H1 (cell line): ENCODE data around the gene TTC24. TPM values are rescaled to one million over a fixed set of nuclear protein-coding genes. Genes with fewer than 3 reads are reported as not detected.

Experiments
- CTCF ChIA-PET: fragments of 300-600 bp; sonication (Branson Sonifier 250); formaldehyde crosslinking; loops from one replicate; lab custom pipeline; 2021; ENCODE audit not compliant: partially characterized antibody; lab: Charles Lee
- POLR2A ChIA-PET: fragments of 300-600 bp; sonication (Branson Sonifier 250); formaldehyde crosslinking; loops from one replicate; lab custom pipeline; 2021; ENCODE audit warnings: inconsistent platforms; ENCODE audit not compliant: partially characterized antibody; lab: Charles Lee
- DNase-seq, 2 experiments: peaks; one replicate each; pipeline versions ENCODE4 v3.0.0 to v3.0.0-alpha.2; 2010 to 2022; ENCODE audit warnings: low spot score in 2 of 2, low read depth in 1 of 2, mixed read lengths in 1 of 2
- FAIRE-seq: peaks from 2 replicates; lab custom pipeline; 2011; peaks lifted over from hg19 to GRCh38; lab: Jason Lieb, UNC
- H2AFZ ChIP-seq: 2 replicates; pipeline ENCODE4 v1.8.1; 2012; ENCODE audit warnings: low read length, inconsistent platforms
- H2AK5ac ChIP-seq: 2 replicates; pipeline ENCODE4 v1.6.1; 2013; ENCODE audit warnings: low read depth, low read length
- H2BK120ac ChIP-seq: replicated peaks from 2 replicates; pipeline ENCODE3; 2013; ENCODE audit warnings: low read depth, low read length, inconsistent platforms
- H2BK12ac ChIP-seq: 2 replicates; pipeline ENCODE4 v1.6.1; 2013; ENCODE audit warnings: low read depth, low read length
- H2BK15ac ChIP-seq: 2 replicates; pipeline ENCODE4 v1.6.1; 2013; ENCODE audit warnings: low read length
- H2BK20ac ChIP-seq: 2 replicates; pipeline ENCODE4 v1.6.1; 2013; ENCODE audit warnings: low read length
- H2BK5ac ChIP-seq: 2 replicates; pipeline ENCODE4 v1.6.1; 2013; ENCODE audit warnings: low read depth, low read length
- H3K14ac ChIP-seq: 2 replicates; pipeline ENCODE4 v1.6.1; 2013; ENCODE audit warnings: inconsistent platforms; ENCODE audit not compliant: insufficient read length
- H3K18ac ChIP-seq: 2 replicates; pipeline ENCODE4 v1.6.1; 2013; ENCODE audit warnings: low read length; ENCODE audit errors: extremely low read depth
- H3K23ac ChIP-seq: 2 replicates; pipeline ENCODE4 v1.6.1; 2013; ENCODE audit warnings: inconsistent platforms; ENCODE audit not compliant: insufficient read length
- H3K23me2 ChIP-seq: 2 replicates; pipeline ENCODE4 v1.6.1; 2013; ENCODE audit warnings: low read depth, low read length
- H3K27ac ChIP-seq: 2 replicates; pipeline ENCODE4 v1.6.1; 2011; ENCODE audit warnings: low read depth, low read length, inconsistent platforms
- H3K27me3 ChIP-seq, 4 experiments: replicated peaks in 1 of 4; 1 replicate in 1 of 4; 2 replicates in 3 of 4; pipeline versions ENCODE4 v1.6.1 to v1.8.1; 2011 to 2013; ENCODE audit warnings: low read length in 3 of 4, mild to moderate bottlenecking in 3 of 4, inconsistent platforms in 2 of 4, mixed read lengths in 2 of 4, moderate library complexity in 1 of 4; ENCODE audit not compliant: control insufficient read depth in 3 of 4, insufficient read depth in 3 of 4; ENCODE audit errors: extremely low read depth in 1 of 4
- H3K36me3 ChIP-seq, 4 experiments: 2 replicates each; pipeline versions ENCODE4 v1.6.1 to v1.8.1; 2011 to 2013; ENCODE audit warnings: mild to moderate bottlenecking in 4 of 4, low read length in 3 of 4, moderate library complexity in 2 of 4, control low read depth in 1 of 4, inconsistent platforms in 1 of 4; ENCODE audit not compliant: insufficient read depth in 4 of 4, control insufficient read depth in 2 of 4
- H3K4ac ChIP-seq: replicated peaks from 2 replicates; pipeline ENCODE3; 2013; ENCODE audit warnings: low read length, low read depth, mixed read lengths, inconsistent platforms; ENCODE audit not compliant: insufficient read length
- H3K4me1 ChIP-seq, 4 experiments: replicated peaks in 1 of 4; 1 replicate in 1 of 4; 2 replicates in 3 of 4; pipeline versions ENCODE4 v1.6.1 to v1.8.1; 2011 to 2013; ENCODE audit warnings: low read length in 3 of 4, inconsistent platforms in 2 of 4, mixed read lengths in 1 of 4; ENCODE audit not compliant: insufficient read depth in 4 of 4, control insufficient read depth in 3 of 4
- H3K4me2 ChIP-seq, 2 experiments: 2 replicates each; pipeline versions ENCODE4 v1.6.1 to v1.8.1; 2011 to 2013; ENCODE audit warnings: low read depth in 2 of 2, low read length in 2 of 2, control low read depth in 1 of 2, inconsistent platforms in 1 of 2, mild to moderate bottlenecking in 1 of 2; ENCODE audit not compliant: insufficient read depth in 1 of 2
- H3K4me3 ChIP-seq, 4 experiments: fragments of 200-600, 300-600 bp in 1 of 4; sonication (generic), shearing (Covaris generic), sonication (Bioruptor Twin) in 1 of 4; 2 replicates each; pipeline versions ENCODE4 v1.5.1 to v1.8.1; 2011 to 2016; ENCODE audit warnings: low read length in 4 of 4, low read depth in 3 of 4, control low read depth in 2 of 4, inconsistent platforms in 2 of 4, mild to moderate bottlenecking in 2 of 4, mixed read lengths in 1 of 4, moderate library complexity in 1 of 4; ENCODE audit not compliant: insufficient read depth in 2 of 4; ENCODE audit errors: extremely low read depth in 1 of 4
- H3K56ac ChIP-seq: replicated peaks from 2 replicates; pipeline ENCODE3; 2013; ENCODE audit warnings: low read depth, mild to moderate bottlenecking, mixed read lengths, low read length, inconsistent platforms; ENCODE audit not compliant: insufficient read length
- H3K79me1 ChIP-seq: 2 replicates; pipeline ENCODE4 v1.6.1; 2013; ENCODE audit warnings: low read depth, low read length, control low read depth
- H3K79me2 ChIP-seq, 2 experiments: 2 replicates each; pipeline versions ENCODE4 v1.6.1 to v1.8.1; 2012 to 2013; ENCODE audit warnings: low read length in 2 of 2, mild to moderate bottlenecking in 2 of 2, inconsistent platforms in 1 of 2; ENCODE audit not compliant: insufficient read depth in 2 of 2, control insufficient read depth in 1 of 2
- H3K9ac ChIP-seq, 4 experiments: replicated peaks in 1 of 4; 1 replicate in 1 of 4; 2 replicates in 3 of 4; pipeline versions ENCODE4 v1.6.1 to v1.8.1; 2011 to 2013; ENCODE audit warnings: low read depth in 3 of 4, low read length in 3 of 4, control low read depth in 2 of 4, mild to moderate bottlenecking in 2 of 4, moderate library complexity in 2 of 4, inconsistent platforms in 1 of 4; ENCODE audit errors: extremely low read depth in 1 of 4
- H3K9me3 ChIP-seq, 2 experiments: 2 replicates each; pipeline versions ENCODE4 v1.6.1 to v1.8.1; 2012 to 2013; ENCODE audit warnings: mild to moderate bottlenecking in 2 of 2, moderate library complexity in 2 of 2, control low read depth in 1 of 2, inconsistent platforms in 1 of 2, low read depth in 1 of 2, low read length in 1 of 2, mixed read lengths in 1 of 2; ENCODE audit not compliant: insufficient read depth in 2 of 2
- H4K20me1 ChIP-seq, 2 experiments: replicated peaks in 1 of 2; 2 replicates each; pipeline versions ENCODE3 to v1.8.1; 2011 to 2013; ENCODE audit warnings: inconsistent platforms in 2 of 2, low read length in 2 of 2, mild to moderate bottlenecking in 1 of 2; ENCODE audit not compliant: insufficient read depth in 2 of 2, control insufficient read depth in 1 of 2
- H4K5ac ChIP-seq: 2 replicates; pipeline ENCODE4 v1.6.1; 2013; ENCODE audit warnings: low read length, low read depth, mixed read lengths, inconsistent platforms; ENCODE audit not compliant: insufficient read length
- H4K8ac ChIP-seq: 2 replicates; pipeline ENCODE4 v1.8.0; 2013; ENCODE audit warnings: mild to moderate bottlenecking, moderate library complexity, low read length, inconsistent platforms; ENCODE audit not compliant: insufficient read depth; ENCODE audit errors: extremely low read depth
- H4K91ac ChIP-seq: replicated peaks from 2 replicates; pipeline ENCODE3; 2013; ENCODE audit warnings: low read length, mixed read lengths, inconsistent platforms; ENCODE audit not compliant: insufficient read length
- BCL11A ChIP-seq, 2 experiments: IDR thresholded peaks; one replicate each; pipeline ENCODE4 v1.6.1; 2011; ENCODE audit warnings: low read depth in 2 of 2, low read length in 2 of 2, mild to moderate bottlenecking in 2 of 2
- CBX8 ChIP-seq: fragments of 300-800, 300-1000 bp; sonication (generic); IDR thresholded peaks from 2 replicates; pipeline ENCODE4 v1.7.1; 2016; ENCODE audit warnings: low read depth, low read length, borderline replicate concordance
- CHD2 ChIP-seq: IDR thresholded peaks from 2 replicates; pipeline ENCODE4 v1.6.1; 2012; ENCODE audit warnings: low read length, improper control_type of control experiment
- EZH2 ChIP-seq: fragments of 200-600 bp; sonication (generic); IDR thresholded peaks from 2 replicates; pipeline ENCODE4 v1.7.1; 2012; ENCODE audit warnings: low read depth, mild to moderate bottlenecking, moderate library complexity, low read length, inconsistent platforms; ENCODE audit not compliant: severe bottlenecking
- POLR2AphosphoS5 ChIP-seq: IDR thresholded peaks from 2 replicates; pipeline ENCODE4 v1.6.1; 2011; ENCODE audit warnings: low read depth, low read length
- RFX5 ChIP-seq: IDR thresholded peaks from 2 replicates; pipeline ENCODE4 v1.6.1; 2011; ENCODE audit warnings: low read depth, low read length, improper control_type of control experiment, borderline replicate concordance
- SIN3A ChIP-seq, 2 experiments: IDR thresholded peaks in 1 of 2; conservative IDR thresholded peaks in 1 of 2; 2 replicates each; pipeline ENCODE4 v1.6.1; 2011 to 2012; ENCODE audit warnings: low read length in 2 of 2, improper control_type of control experiment in 1 of 2, low read depth in 1 of 2, mild to moderate bottlenecking in 1 of 2
- SIX5 ChIP-seq: IDR thresholded peaks from 2 replicates; pipeline ENCODE4 v1.6.1; 2011; ENCODE audit warnings: mild to moderate bottlenecking, low read depth, low read length
- WGBS, 2 experiments: shearing (Covaris generic) in 1 of 2; methylation state at CpG; one replicate each; pipeline versions ENCODE4 v1.1.6 to v1.1.7; 2013 to 2015; ENCODE audit warnings: low lambda C conversion rate in 2 of 2, mixed read lengths in 2 of 2, inconsistent platforms in 1 of 2, low coverage in 1 of 2, missing lambda C conversion rate in 1 of 2; ENCODE audit not compliant: insufficient replicate concordance in 2 of 2, insufficient coverage in 1 of 2, insufficient read length in 1 of 2; ENCODE audit errors: extremely low coverage in 1 of 2, missing lambda C conversion rate in 1 of 2; 5-methylcytosine and 5-hydroxymethylcytosine counted together
- polyA plus RNA-seq, 7 experiments: library from polyadenylated mRNA; depleted of rRNA in 3 of 7; stranded (reverse) in 5 of 7; unstranded in 2 of 7; fragments of >200 nt in 5 of 7; fragments of 200-250 nt in 2 of 7; gene quantifications; 1 replicate in 5 of 7; 2 replicates in 1 of 7; 4 replicates in 1 of 7; pipeline versions ENCODE4 v1.2.1 to v1.2.3, GENCODE V29; 2011 to 2013; ENCODE audit warnings: missing spikeins in 2 of 7, mixed read lengths in 2 of 7
- total RNA-seq: library from RNA; stranded (reverse); fragmentation: NEBNext Ultra II Directional; extraction: Animal tissue kit (Norgen Biotek cat#: 25700); gene quantifications from 2 replicates; pipeline ENCODE4 v1.2.1, GENCODE V29; 2021

Gene TTC24
- total and polyA plus RNA-seq, 2 of the 8 experiments (the other 6 are each of a cell fraction or from before 2014, with no cell fraction given) = 0.08 TPM; not detected in 1

DNA sequence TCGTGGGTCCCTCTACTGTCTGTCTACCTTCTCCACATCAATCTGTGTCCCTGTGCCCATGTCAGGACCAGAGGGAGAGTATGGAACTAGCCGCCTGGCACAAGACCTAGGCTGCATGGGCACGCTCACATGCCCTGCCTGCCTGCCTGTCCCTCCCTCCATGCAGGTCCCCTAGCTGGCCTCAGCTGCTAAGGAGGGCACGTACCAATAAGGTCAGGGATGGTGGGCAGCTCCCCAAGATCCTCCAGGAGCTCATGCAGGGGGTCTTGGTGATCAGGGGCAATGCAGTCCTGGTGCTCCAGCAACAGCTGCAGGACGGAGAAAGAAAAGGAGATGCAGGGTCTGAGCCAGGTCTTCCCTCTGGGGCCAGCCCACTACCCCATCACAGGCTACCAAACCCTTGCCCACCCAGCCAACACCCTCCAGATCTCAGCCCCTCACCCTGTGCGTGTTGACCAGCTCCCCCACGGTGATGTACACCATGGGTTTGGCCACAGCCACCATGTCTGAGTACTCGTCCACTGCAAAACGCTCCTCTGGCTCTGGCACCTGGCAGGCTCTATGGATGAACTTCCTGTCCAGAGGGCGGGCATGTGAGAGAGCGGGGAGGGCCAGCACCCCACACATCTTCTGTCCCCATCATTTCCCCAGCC, 45.8 kb upstream of the TTC24 start:
- no peak for TF ChIP-seq CBX8
- TF ChIP-seq SIX5 = no peak
- no peak for TF ChIP-seq POLR2AphosphoS5
- no peak for TF ChIP-seq EZH2
- TF ChIP-seq CHD2 = no peak
- TF ChIP-seq RFX5 = no peak
- no peak for TF ChIP-seq BCL11A (IDR thresholded peaks at IDR 0.05; ENCODE audit: low read depth in 2 of 2, low read length in 2 of 2)
- no peak for TF ChIP-seq SIN3A (conservative IDR thresholded peaks at IDR 0.05 in 1 of 2, IDR thresholded peaks at IDR 0.05 in 1 of 2; ENCODE audit: low read depth in 1 of 2, low read length in 2 of 2)

More for the DNA sequence above, 45.8 kb upstream of the TTC24 start:
- ChIA-PET POLR2A (interaction anchor here (0.5 to 1.1 kb wide), 2 partner anchors 26 to 68 kb away, joined by 3 read pairs; partner anchors contain the start of gene GPATCH4), CTCF (interaction anchor here (1.3 to 3.6 kb wide), 6 partner anchors 8 to 53 kb away, joined by 3 to 11 read pairs (median 6); partner anchors contain the start of gene MEF2D)
- FAIRE-seq (no peak), DNase-seq (no peak)
- no peak overlapping the region for H2BK12ac ChIP-seq
- H3K4me2 ChIP-seq = no peak overlapping the region
- no peak overlapping the region for H4K5ac ChIP-seq
- no peaks in the 10 kb centered on the region for H3K9me3 ChIP-seq
- H3K14ac ChIP-seq = no peak overlapping the region
- 85% methylated on average over 11 of the region's 11 CpGs; no CpG with 5 or more reads in 1 of the 2 experiments for WGBS, 2 experiments
- no peak overlapping the region for H3K27ac ChIP-seq
- H2BK15ac ChIP-seq = no peak overlapping the region
- no peaks in the 10 kb centered on the region for H3K79me1 ChIP-seq
- no peak overlapping the region for H3K23ac ChIP-seq
- H3K36me3 ChIP-seq = peaks cover 5 to 47% (median 19%) of the 10 kb centered on the region in 4 experiments; a peak in 7 of 8 replicates
- H3K56ac ChIP-seq = no peak overlapping the region
- H3K4ac ChIP-seq = no peak overlapping the region
- no peaks in the 10 kb centered on the region for H3K23me2 ChIP-seq
- H3K18ac ChIP-seq = no peak overlapping the region
- H3K4me3 ChIP-seq = no peak overlapping the region
- no peak overlapping the region for H3K9ac ChIP-seq
- H4K20me1 ChIP-seq = no peaks in the 10 kb centered on the region
- H4K8ac ChIP-seq = no peak overlapping the region
- H2BK120ac ChIP-seq = no peak overlapping the region
- no peaks in the 10 kb centered on the region for H3K79me2 ChIP-seq
- no peaks in the 10 kb centered on the region for H3K27me3 ChIP-seq
- no peak overlapping the region for H2AK5ac ChIP-seq
- no peak overlapping the region for H2AFZ ChIP-seq
- no peak overlapping the region for H4K91ac ChIP-seq
- no peak overlapping the region for H2BK5ac ChIP-seq
- no peak overlapping the region for H2BK20ac ChIP-seq
- no peaks in the 10 kb centered on the region for H3K4me1 ChIP-seq
